ENCODE measurements around the gene PGPEP1. TPM values are rescaled to one million over a fixed set of nuclear protein-coding genes. Genes with fewer than 3 reads are reported as not detected.
A peak's percentile ranks its signal among the peaks of the same experiment; 100 is the strongest.
"Not testable (repeated sequence)": the region's sequence is repeated elsewhere in the genome, so short reads cannot be mapped to it uniquely, and the experiment has no call there.

PGPEP1 gene
- total RNA-seq, 2 donors from 2014 or later, result 23.7 TPM

DNA sequence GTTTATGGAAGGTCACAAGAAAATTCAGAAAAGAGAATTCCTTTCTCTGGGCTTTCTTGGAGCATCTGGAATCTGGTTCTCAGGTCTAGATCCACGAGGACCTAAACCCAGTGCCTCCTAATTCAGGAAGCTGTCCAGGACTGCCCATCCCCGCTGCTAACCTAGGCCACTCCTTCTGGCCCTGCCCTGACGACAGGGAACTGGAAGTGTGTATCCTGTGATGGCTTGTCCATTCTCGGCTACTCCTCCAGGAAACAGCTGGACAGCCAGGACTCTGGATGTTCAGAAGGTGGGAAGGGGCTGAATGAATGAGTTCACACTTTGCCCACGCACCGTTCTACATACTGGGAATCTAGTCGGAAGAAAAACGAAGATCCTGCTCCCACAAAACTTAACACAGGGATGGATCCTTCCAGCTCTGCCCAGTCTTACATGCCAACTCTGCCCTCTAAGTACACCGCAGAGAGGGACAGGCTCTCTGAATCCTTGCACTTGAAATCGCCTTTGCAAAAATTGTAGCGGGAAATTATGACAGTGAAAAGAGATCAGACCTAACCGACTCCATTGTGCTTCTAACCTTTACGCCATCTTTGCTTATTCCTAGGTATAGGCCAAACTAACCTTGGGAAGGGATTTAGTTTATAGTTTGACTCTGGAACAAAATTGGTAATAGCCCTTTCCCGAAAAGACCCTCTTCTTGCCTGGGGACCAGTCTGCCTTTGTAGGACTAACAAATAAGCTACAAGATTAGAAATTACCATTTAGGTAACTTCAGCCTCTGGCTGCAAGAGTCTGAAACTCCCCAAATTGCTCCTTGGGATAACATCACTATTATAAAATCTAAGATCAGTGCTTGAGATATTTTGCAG lies 19.3 kb upstream of the PGPEP1 start:
- Histone ChIP-seq H3K36me3 (no peaks in the 10 kb centered on the region), H3K27me3 (replicated peaks; ENCODE audit: insufficient read depth) (no peaks in the 10 kb centered on the region), H3K27ac (no peak overlapping the region), H3K4me3 (no peak overlapping the region), H3K9me3 (no peaks in the 10 kb centered on the region), H3K4me1 (ENCODE audit: control insufficient read depth in 1 of 2, low read depth in 2 of 2) (peaks cover 16 to 28% of the 10 kb centered on the region in 2 donors)
- ATAC-seq (ENCODE audit: insufficient number of reproducible peaks, low FRiP score, low read depth) (no peak), DNase-seq (ENCODE audit: low spot score) (no peak)
- TF ChIP-seq, protein P1, sequence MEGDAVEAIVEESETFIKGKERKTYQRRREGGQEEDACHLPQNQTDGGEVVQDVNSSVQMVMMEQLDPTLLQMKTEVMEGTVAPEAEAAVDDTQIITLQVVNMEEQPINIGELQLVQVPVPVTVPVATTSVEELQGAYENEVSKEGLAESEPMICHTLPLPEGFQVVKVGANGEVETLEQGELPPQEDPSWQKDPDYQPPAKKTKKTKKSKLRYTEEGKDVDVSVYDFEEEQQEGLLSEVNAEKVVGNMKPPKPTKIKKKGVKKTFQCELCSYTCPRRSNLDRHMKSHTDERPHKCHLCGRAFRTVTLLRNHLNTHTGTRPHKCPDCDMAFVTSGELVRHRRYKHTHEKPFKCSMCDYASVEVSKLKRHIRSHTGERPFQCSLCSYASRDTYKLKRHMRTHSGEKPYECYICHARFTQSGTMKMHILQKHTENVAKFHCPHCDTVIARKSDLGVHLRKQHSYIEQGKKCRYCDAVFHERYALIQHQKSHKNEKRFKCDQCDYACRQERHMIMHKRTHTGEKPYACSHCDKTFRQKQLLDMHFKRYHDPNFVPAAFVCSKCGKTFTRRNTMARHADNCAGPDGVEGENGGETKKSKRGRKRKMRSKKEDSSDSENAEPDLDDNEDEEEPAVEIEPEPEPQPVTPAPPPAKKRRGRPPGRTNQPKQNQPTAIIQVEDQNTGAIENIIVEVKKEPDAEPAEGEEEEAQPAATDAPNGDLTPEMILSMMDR (IDR thresholded peaks at IDR 0.05), result no peak

DNA sequence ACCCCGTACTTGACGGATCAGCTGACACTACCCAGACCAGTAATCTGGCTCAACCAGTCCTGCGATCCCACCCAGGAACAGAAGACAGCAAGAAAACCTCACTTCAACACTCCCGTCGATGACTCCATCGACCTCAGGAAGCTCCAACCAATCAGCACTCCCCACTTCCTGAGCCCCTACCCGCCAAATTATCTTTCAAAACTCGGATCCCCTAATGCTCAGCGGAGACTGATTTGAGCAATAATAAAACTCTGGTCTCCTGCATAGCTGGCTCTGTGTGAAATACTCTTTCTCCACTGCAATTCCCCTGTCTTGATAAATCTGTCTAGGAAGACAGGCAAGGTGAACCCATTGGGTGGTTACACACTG lies 18.7 kb upstream of the PGPEP1 start:
- peaks cover 16 to 28% of the 10 kb centered on the region in 2 donors for H3K4me1 ChIP-seq (ENCODE audit: control insufficient read depth in 1 of 2, low read depth in 2 of 2)
- ATAC-seq (ENCODE audit: insufficient number of reproducible peaks, low FRiP score, low read depth) (no peak), DNase-seq (ENCODE audit: low spot score) (no peak)
- no peak overlapping the region for H3K27ac ChIP-seq
- no peaks in the 10 kb centered on the region for H3K36me3 ChIP-seq
- no peaks in the 10 kb centered on the region for H3K27me3 ChIP-seq (replicated peaks; ENCODE audit: insufficient read depth)
- peak overlapping the region; percentile 78 for H3K4me3 ChIP-seq
- no peaks in the 10 kb centered on the region for H3K9me3 ChIP-seq
- TF ChIP-seq, protein P1 (IDR thresholded peaks at IDR 0.05), result no peak

DNA sequence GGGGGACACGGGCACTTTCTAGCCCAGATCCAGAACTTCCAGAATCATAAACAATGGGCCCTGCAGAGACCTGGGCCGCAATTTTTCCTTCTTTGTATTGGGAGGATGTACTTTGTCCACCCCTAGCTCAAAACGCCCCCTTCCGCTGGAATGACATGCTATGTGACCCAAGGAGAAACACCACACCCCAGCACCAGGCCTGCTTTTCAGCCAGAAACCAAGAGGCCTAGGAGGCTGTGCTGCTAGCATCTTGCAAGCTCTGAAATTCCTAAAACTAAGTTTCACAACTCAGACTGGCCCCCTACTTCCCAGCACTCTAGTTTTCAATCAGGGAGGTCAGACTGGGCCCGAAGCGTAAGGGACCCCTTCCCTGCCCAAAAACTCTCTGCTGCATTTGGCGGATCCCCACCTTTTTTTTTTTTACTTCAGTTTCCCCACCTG lies 18.1 kb upstream of the PGPEP1 start:
- no peaks in the 10 kb centered on the region for H3K36me3 ChIP-seq
- DNase-seq (ENCODE audit: low spot score) (no peak), ATAC-seq (ENCODE audit: insufficient number of reproducible peaks, low FRiP score, low read depth) (no peak)
- H3K27me3 ChIP-seq (replicated peaks; ENCODE audit: insufficient read depth), result no peaks in the 10 kb centered on the region
- peak overlapping the region; percentile 78 for H3K27ac ChIP-seq
- peaks cover 16 to 28% of the 10 kb centered on the region in 2 donors for H3K4me1 ChIP-seq (ENCODE audit: control insufficient read depth in 1 of 2, low read depth in 2 of 2)
- TF ChIP-seq, protein P1 (IDR thresholded peaks at IDR 0.05), result no peak
- H3K4me3 ChIP-seq, result peak overlapping the region; percentile 78
- H3K9me3 ChIP-seq, result no peaks in the 10 kb centered on the region

DNA sequence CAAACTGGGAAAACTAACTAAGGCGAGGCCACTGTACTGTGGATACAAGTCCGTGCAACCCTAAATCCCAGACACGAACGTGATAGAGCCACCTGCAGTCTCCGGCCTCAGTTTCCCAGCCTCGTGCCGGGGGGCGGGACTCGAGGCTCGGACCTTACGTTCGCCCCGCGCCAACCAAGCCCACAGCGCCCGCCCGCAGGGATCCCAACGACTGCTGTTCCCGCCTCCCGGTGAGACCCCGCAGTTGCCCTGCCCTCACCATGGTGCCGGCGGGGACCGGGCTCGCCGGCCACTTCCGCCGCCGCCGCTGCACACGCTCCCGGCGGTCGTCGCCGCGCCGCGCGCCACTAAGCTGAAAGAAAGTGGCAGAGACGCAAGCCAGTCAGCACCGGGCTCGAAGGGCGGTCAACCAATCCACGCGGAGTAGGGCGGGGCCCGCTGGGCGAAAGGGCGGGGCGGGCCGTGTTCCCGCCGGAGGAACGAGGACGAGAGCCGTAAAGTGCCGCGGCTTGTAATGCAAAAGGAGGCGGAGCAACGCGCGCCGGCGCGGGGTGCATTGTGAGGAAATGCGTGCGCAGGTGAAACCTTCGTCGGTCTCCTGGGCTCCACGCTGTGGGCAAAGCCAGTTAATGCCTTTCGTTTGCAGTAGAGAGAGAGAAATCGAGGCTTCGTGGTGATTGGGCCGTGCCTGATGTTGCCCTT lies 17.5 kb upstream of the PGPEP1 start, which contains the start of gene LSM4:
Gene LSM4 (minus strand): TSS at position 318 of the 702 bp plus-strand sequence. CDS start 56 bp downstream, at position 262.
- Histone ChIP-seq H3K27me3 (replicated peaks; ENCODE audit: insufficient read depth) (no peaks in the 10 kb centered on the region), H3K9me3 (no peaks in the 10 kb centered on the region), H3K27ac (peak within 1 kb of the TSS; percentile 86), H3K36me3 (no peaks in the 10 kb centered on the region), H3K4me1 (ENCODE audit: control insufficient read depth in 1 of 2, low read depth in 2 of 2) (peaks cover 16 to 28% of the 10 kb centered on the region in 2 donors), H3K4me3 (peak within 1 kb of the TSS; percentile 78)
- peak; percentile 95 for ATAC-seq (ENCODE audit: insufficient number of reproducible peaks, low FRiP score, low read depth)
- DNase-seq (ENCODE audit: low spot score), result peak; percentile 93
- TF ChIP-seq, protein P1 (IDR thresholded peaks at IDR 0.05), result no peak

DNA sequence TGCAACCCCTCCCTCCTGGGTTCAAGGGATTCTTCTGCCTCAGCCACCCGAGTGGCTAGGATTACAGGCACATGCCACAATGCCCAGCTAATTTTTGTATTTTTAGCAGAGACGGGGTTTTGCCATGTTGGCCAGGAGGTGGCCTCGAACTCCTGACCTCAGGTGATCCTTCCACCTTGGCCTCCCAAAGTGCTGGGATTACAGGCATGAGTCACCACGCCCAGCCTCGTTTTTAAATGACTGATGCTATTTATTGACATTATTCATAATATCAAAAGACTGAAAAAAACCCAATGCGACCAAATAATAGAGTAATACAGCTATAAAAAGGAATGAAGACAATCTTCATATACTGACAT lies 16.0 kb upstream of the PGPEP1 start:
- Histone ChIP-seq H3K27ac (peak overlapping the region; percentile 86), H3K4me1 (ENCODE audit: control insufficient read depth in 1 of 2, low read depth in 2 of 2) (peaks cover 18 to 36% of the 10 kb centered on the region in 2 donors)
- not testable (repeated sequence) for H3K36me3 ChIP-seq; DNase-seq (ENCODE audit: low spot score); H3K9me3 ChIP-seq; ATAC-seq (ENCODE audit: insufficient number of reproducible peaks, low FRiP score, low read depth); H3K4me3 ChIP-seq; H3K27me3 ChIP-seq (replicated peaks; ENCODE audit: insufficient read depth)

Measured in thoracic aorta (tissue), 2 donors.